B cell (primary cell): Measurements from ENCODE around the gene TRIM66. TPM values are rescaled to one million over a fixed set of nuclear protein-coding genes. Genes with fewer than 3 reads are reported as not detected.

Experiments
- ATAC-seq: fragments of 200-7000 bp; cut with Tn5 transposase; one replicate; pipeline ENCODE4 v1.10.0; 2021; ENCODE audit warnings: low read depth, mild to moderate bottlenecking, moderate number of reproducible peaks, moderate library complexity
- CTCF ChIA-PET: fragments of 350-600 bp; sonication (Branson Sonifier 250); formaldehyde crosslinking; loops from one replicate; lab custom pipeline; 2021; ENCODE audit warnings: antibody characterized with exemption, inconsistent platforms; lab: Charles Lee
- POLR2A ChIA-PET: fragments of 350-600 bp; sonication (Branson Sonifier 250); formaldehyde crosslinking; loops from one replicate; lab custom pipeline; 2021; ENCODE audit warnings: antibody characterized with exemption; lab: Charles Lee
- DNase-seq: peaks from one replicate; pipeline ENCODE4 v3.0.0; 2013
- H2AFZ ChIP-seq: 2 replicates; pipeline ENCODE4 v1.6.1; 2012; ENCODE audit warnings: mild to moderate bottlenecking, low read depth, low read length; ENCODE audit not compliant: insufficient read depth, poor library complexity, severe bottlenecking
- H3K27ac ChIP-seq, 2 donors: 1 replicate in 1 of 2; 2 replicates in 1 of 2; pipeline ENCODE4 v1.5.1; 2012 to 2013; ENCODE audit warnings: low read length in 2 of 2, mild to moderate bottlenecking in 2 of 2, moderate library complexity in 1 of 2
- H3K27me3 ChIP-seq, 4 experiments: fragments of 200-600 bp in 1 of 4; sonication (generic) in 1 of 4; replicated peaks in 1 of 4; 1 replicate in 2 of 4; 2 replicates in 2 of 4; pipeline versions ENCODE4 v1.6.1 to v1.7.0; 2013 to 2016; ENCODE audit warnings: low read length in 3 of 4, mild to moderate bottlenecking in 2 of 4, mixed read lengths in 1 of 4, moderate library complexity in 1 of 4; ENCODE audit not compliant: insufficient read depth in 4 of 4, control insufficient read depth in 3 of 4; ENCODE audit errors: control extremely low read depth in 1 of 4
- H3K36me3 ChIP-seq, 2 experiments: replicated peaks in 1 of 2; 1 replicate in 1 of 2; 2 replicates in 1 of 2; pipeline versions ENCODE4 v1.6.1 to v1.7.1; 2013; ENCODE audit warnings: low read length in 1 of 2; ENCODE audit not compliant: insufficient read depth in 2 of 2, control insufficient read depth in 1 of 2; ENCODE audit errors: control extremely low read depth in 1 of 2, extremely low read depth in 1 of 2
- H3K4me1 ChIP-seq, 2 donors: fragments of 200-600 bp in 1 of 2; sonication (generic) in 1 of 2; 1 replicate in 1 of 2; 2 replicates in 1 of 2; pipeline versions ENCODE4 v1.5.1 to v1.6.1; 2013 to 2017; ENCODE audit warnings: low read length in 2 of 2; ENCODE audit not compliant: control insufficient read depth in 2 of 2, insufficient read depth in 2 of 2
- H3K4me2 ChIP-seq: replicated peaks from 2 replicates; pipeline ENCODE3; 2012; ENCODE audit warnings: mild to moderate bottlenecking, low read depth, low read length; ENCODE audit not compliant: poor library complexity, severe bottlenecking
- H3K4me3 ChIP-seq, 5 experiments: fragments of 200-600 bp in 1 of 5; sonication (generic) in 1 of 5; 1 replicate in 3 of 5; 2 replicates in 2 of 5; pipeline versions ENCODE4 v1.5.1 to v1.7.0; 2011 to 2016; ENCODE audit warnings: low read length in 4 of 5, mild to moderate bottlenecking in 4 of 5, low read depth in 2 of 5, control low read depth in 1 of 5, moderate library complexity in 1 of 5; ENCODE audit not compliant: insufficient read depth in 1 of 5; ENCODE audit errors: control extremely low read depth in 1 of 5, extremely low read depth in 1 of 5
- H3K79me2 ChIP-seq: fragments of 200-600 bp; sonication (generic); one replicate; pipeline ENCODE4 v1.6.0; 2016; ENCODE audit warnings: low read length; ENCODE audit not compliant: control insufficient read depth, insufficient read depth
- H3K9ac ChIP-seq: fragments of 200-600 bp; sonication (generic); 2 replicates; pipeline ENCODE4 v1.6.1; 2017; ENCODE audit warnings: mild to moderate bottlenecking, low read length, moderate library complexity
- H3K9me3 ChIP-seq, 3 donors: one replicate each; pipeline versions ENCODE4 v1.6.1 to v1.7.1; 2013; ENCODE audit warnings: low read length in 2 of 3; ENCODE audit not compliant: control insufficient read depth in 2 of 3, insufficient read depth in 1 of 3; ENCODE audit errors: control extremely low read depth in 1 of 3
- H4K20me1 ChIP-seq: 2 replicates; pipeline ENCODE4 v1.6.0; 2012; ENCODE audit warnings: mild to moderate bottlenecking, low read length; ENCODE audit not compliant: insufficient read depth, control insufficient read depth, poor library complexity, severe bottlenecking
- H3K27ac Mint-ChIP-seq: one replicate; pipeline ENCODE4 v1.8.0; 2021; ENCODE audit warnings: mixed read lengths
- H3K27me3 Mint-ChIP-seq: one replicate; pipeline ENCODE4 v1.8.0; 2021; ENCODE audit warnings: mixed read lengths
- H3K4me1 Mint-ChIP-seq: one replicate; pipeline ENCODE4 v1.8.0; 2021; ENCODE audit warnings: mixed read lengths
- H3K4me3 Mint-ChIP-seq: one replicate; pipeline ENCODE4 v1.8.0; 2021; ENCODE audit warnings: mixed read lengths
- H3K9me3 Mint-ChIP-seq: one replicate; pipeline ENCODE4 v1.8.0; 2022; ENCODE audit warnings: mixed read lengths; ENCODE audit not compliant: insufficient read depth
- EZH2 ChIP-seq: IDR thresholded peaks from 2 replicates; pipeline ENCODE4 v1.6.1; 2012; ENCODE audit warnings: borderline replicate concordance, low read depth, mild to moderate bottlenecking, moderate library complexity, low read length; ENCODE audit not compliant: insufficient read depth, poor library complexity, severe bottlenecking
- WGBS: methylation state at CpG from one replicate; pipeline ENCODE4 v1.1.5; 2013; ENCODE audit warnings: missing lambda C conversion rate; ENCODE audit not compliant: insufficient coverage; 5-methylcytosine and 5-hydroxymethylcytosine counted together
- intact Hi-C: fragments of 100-400 bp; cut with micrococcal nuclease; formaldehyde crosslinking; loops from one replicate; pipeline ENCODE4 v1.10.0; 2022
- polyA plus RNA-seq: library from polyadenylated mRNA; depleted of rRNA; stranded (reverse); fragments of >200 nt; gene quantifications from 2 replicates; pipeline ENCODE4 v1.2.3, GENCODE V29; 2012
- total RNA-seq, 2 donors: library from RNA; stranded (reverse); fragments of 120-200 nt in 1 of 2; gene quantifications; 1 replicate in 1 of 2; 2 replicates in 1 of 2; pipeline versions ENCODE4 v1.2.3 to v1.2.4, GENCODE V29; 2013 to 2022
- TF ChIP-seq, protein P1 (sequence below): fragments of 200-600 bp; IDR thresholded peaks from one replicate; pipeline ENCODE4 v1.8.0; 2022; ENCODE audit warnings: antibody characterized with exemption, mild to moderate bottlenecking

The TRIM66 gene
- total and polyA plus RNA-seq, 2 donors (not counting 1 experiment from before 2014, with no cell fraction given) = 11.1 to 21.1 TPM

DNA sequence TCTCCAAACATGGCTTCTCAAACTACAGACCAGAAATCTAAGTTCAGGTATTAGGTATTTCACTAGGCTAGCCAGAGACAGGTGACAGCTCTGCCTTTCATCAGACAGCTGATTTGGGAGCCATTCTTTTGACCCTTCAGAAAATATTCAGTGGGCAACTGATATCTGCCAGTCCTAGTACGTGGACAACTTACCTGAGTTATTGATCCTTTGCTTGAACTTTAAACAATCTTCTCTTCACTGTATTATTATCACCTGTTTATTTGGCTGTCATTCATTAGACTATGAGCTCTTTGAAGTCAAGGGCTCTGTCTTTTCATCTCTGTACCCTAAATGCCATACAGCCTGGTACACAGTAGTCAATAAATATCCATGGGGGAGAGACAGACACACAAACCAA, 17.2 kb downstream of the TRIM66 start:
- DNase-seq (no peak), ATAC-seq (no peak)
- Histone ChIP-seq H3K4me3 (no peak overlapping the region), H3K9ac (no peak overlapping the region), H3K27me3 (no peaks in the 10 kb centered on the region), H3K4me2 (no peak overlapping the region), H4K20me1 (no peaks in the 10 kb centered on the region), H2AFZ (no peak overlapping the region), H3K36me3 (peaks cover 0 to 13% of the 10 kb centered on the region in 2 experiments), H3K27ac (no peak overlapping the region), H3K9me3 (no peaks in the 10 kb centered on the region), H3K4me1 (no peaks in the 10 kb centered on the region), H3K79me2 (no peaks in the 10 kb centered on the region)
- WGBS = 100% methylated on average over 1 of the region's 1 CpG
- no peaks in the 10 kb centered on the region for H3K4me1 Mint-ChIP-seq
- no peaks in the 10 kb centered on the region for H3K27me3 Mint-ChIP-seq
- POLR2A ChIA-PET = no interaction called here
- TF ChIP-seq, protein P1, sequence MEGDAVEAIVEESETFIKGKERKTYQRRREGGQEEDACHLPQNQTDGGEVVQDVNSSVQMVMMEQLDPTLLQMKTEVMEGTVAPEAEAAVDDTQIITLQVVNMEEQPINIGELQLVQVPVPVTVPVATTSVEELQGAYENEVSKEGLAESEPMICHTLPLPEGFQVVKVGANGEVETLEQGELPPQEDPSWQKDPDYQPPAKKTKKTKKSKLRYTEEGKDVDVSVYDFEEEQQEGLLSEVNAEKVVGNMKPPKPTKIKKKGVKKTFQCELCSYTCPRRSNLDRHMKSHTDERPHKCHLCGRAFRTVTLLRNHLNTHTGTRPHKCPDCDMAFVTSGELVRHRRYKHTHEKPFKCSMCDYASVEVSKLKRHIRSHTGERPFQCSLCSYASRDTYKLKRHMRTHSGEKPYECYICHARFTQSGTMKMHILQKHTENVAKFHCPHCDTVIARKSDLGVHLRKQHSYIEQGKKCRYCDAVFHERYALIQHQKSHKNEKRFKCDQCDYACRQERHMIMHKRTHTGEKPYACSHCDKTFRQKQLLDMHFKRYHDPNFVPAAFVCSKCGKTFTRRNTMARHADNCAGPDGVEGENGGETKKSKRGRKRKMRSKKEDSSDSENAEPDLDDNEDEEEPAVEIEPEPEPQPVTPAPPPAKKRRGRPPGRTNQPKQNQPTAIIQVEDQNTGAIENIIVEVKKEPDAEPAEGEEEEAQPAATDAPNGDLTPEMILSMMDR = no peak
- no peak for TF ChIP-seq EZH2
- CTCF ChIA-PET = interaction anchor here (0.7 kb wide), 1 partner anchor 16 kb away, joined by 4 read pairs; no protein-coding TSS in a partner anchor
- H3K4me3 Mint-ChIP-seq = no peak overlapping the region
- no peak overlapping the region for H3K27ac Mint-ChIP-seq
- intact Hi-C loops = no loop called here
- no peaks in the 10 kb centered on the region for H3K9me3 Mint-ChIP-seq

DNA sequence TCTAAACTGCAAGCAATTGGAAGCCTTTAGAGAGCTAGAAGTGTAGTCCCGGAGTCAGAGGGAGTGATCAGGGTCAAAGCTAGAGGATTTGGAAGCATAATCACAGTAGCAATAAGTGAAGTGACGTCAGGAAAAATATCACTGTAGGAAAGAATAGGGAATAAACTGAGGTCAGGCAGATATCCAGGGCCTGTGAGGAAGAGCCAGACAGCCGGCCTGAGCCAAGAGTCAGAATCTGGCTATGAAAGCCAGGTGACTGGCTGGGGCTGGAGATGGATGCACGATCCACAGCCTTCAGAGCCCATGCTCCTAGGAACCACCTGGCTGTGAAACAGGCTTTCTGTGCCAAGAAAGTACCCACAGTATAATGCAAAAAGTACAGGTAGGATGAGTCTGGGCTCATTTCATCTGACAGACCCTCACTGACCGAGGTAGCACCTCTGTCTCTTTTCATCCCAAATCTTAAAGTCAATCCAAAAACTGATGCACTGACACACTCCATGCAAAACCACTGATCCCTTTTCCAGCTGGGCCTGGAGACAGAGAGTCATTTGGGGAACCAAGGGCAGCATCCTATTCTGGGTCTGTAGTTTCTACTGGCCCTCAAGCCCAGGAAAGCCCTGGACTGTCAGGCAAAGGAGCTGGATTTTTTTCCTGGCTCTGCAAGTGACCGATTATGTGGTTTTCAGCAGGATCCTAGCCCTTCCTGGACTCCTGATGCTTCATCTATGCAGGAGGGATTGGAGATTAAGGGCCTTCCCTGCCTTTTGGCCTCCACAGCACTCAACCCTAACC, 21.3 kb downstream of the TRIM66 start:
- no peak overlapping the region for H3K27ac Mint-ChIP-seq
- no peaks in the 10 kb centered on the region for H3K9me3 Mint-ChIP-seq
- Histone ChIP-seq H3K4me1 (no peaks in the 10 kb centered on the region), H3K27me3 (no peaks in the 10 kb centered on the region), H3K79me2 (no peaks in the 10 kb centered on the region), H3K27ac (no peak overlapping the region), H3K4me2 (no peak overlapping the region), H3K9me3 (no peaks in the 10 kb centered on the region), H3K9ac (no peak overlapping the region), H2AFZ (no peak overlapping the region), H3K4me3 (no peak overlapping the region), H3K36me3 (peaks cover 0 to 8% of the 10 kb centered on the region in 2 experiments), H4K20me1 (no peaks in the 10 kb centered on the region)
- H3K4me3 Mint-ChIP-seq = no peak overlapping the region
- WGBS = 99% methylated on average over 6 of the region's 6 CpGs
- no peaks in the 10 kb centered on the region for H3K4me1 Mint-ChIP-seq
- ATAC-seq = no peak
- no peak for DNase-seq
- CTCF ChIA-PET = no interaction called here
- no peaks in the 10 kb centered on the region for H3K27me3 Mint-ChIP-seq
- intact Hi-C loops = no loop called here
- POLR2A ChIA-PET = no interaction called here
- TF ChIP-seq, protein P1 = no peak
- TF ChIP-seq EZH2 = no peak
